A549 (cell line): Measurements from ENCODE around the gene CAMTA1.

Experiments used
- BHLHE40 ChIP-seq: IDR thresholded peaks from 2 replicates; pipeline ENCODE4 v1.6.1; 2012; ENCODE audit warnings: low read depth, low read length, inconsistent platforms
- CBX8 ChIP-seq: fragments of 200-600 bp; sonication (generic); IDR thresholded peaks from 2 replicates; pipeline ENCODE4 v1.6.1; 2016
- CEBPB ChIP-seq, 2 experiments: fragments of >200 bp in 1 of 2; sonication (Bioruptor Twin) in 1 of 2; formaldehyde crosslinking in 1 of 2; IDR thresholded peaks; 2 replicates each; pipeline ENCODE4 v1.6.1; 2012 to 2016
- CHD2 ChIP-seq: fragments of 150-350 bp; IDR thresholded peaks from 2 replicates; pipeline ENCODE4 v1.6.1; 2014; ENCODE audit warnings: low read length; ENCODE audit not compliant: partially characterized antibody
- CTCF ChIP-seq: fragments of >200 bp; sonication (Bioruptor Twin); formaldehyde crosslinking; IDR thresholded peaks from 3 replicates; pipeline ENCODE4 v1.5.1; 2016
- MAFK ChIP-seq: fragments of 450-650 bp; IDR thresholded peaks from 2 replicates; pipeline ENCODE4 v1.6.1; 2014; ENCODE audit not compliant: partially characterized antibody
- MAX ChIP-seq: IDR thresholded peaks from 2 replicates; pipeline ENCODE4 v1.6.1; 2012

GRCh38 chr1:6912518-6912917 is 127.3 kb downstream of the CAMTA1 start:
- TF ChIP-seq CTCF (no peak), MAFK (no peak), MAX (no peak), CEBPB (IDR thresholded peaks at IDR 0.05) (no peak), CHD2 (no peak), CBX8 (no peak), BHLHE40 (no peak)
